ENCODE results near the gene SYT9.
"Not testable (repeated sequence)": the region's sequence is repeated elsewhere in the genome, so short reads cannot be mapped to it uniquely, and the experiment has no call there.

The SYT9 gene

DNA sequence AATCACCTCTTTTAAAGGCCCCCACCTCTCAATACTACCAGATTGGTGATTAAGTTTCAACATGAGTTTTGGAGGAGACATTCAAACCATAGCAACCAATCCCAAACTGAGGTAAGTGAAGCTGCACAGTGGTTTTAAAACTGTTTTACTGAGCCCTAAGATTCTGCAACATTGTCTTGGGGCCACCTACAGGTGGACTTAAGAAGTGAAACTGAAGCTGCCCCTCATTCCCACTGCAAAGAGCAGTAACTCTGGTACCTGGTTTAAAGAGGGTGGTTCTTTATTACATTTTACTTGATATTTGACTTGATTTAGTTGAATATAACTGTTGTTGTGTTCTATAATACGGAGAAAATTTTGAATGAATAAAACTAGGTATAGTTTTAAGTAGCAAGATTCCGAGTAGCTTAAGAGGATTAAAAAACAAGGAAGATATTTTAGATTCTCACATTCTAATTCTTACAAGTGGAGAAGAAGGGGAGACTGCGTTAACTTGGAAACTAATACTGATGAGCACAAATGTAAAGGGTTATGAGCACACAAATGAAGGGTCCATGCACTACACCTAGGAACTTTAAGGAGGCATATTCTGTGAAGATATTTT lies 26.7 kb downstream of the SYT9 start:
- DNase-seq, result peak in 1 of 5 experiments; percentile 26

DNA sequence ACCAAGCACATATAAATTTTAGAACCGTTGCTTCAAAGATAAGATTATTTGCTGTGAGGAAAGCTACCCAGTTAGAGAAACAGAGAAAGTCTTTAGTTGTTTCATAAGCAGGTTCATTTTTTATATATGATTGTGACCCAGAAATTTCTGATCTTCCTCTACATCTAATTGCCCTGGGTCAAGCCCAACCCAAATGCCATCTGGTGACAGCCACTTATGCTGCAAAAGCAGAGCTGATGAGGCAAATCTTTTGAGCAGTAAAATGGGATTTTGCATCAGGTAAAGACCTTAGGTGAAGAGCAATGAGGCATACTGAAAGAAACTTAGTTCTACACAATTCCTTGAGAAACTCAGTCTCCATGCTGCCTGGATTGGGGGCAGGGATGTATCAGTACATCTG lies 28.0 kb downstream of the SYT9 start:
- no peak for DNase-seq

DNA sequence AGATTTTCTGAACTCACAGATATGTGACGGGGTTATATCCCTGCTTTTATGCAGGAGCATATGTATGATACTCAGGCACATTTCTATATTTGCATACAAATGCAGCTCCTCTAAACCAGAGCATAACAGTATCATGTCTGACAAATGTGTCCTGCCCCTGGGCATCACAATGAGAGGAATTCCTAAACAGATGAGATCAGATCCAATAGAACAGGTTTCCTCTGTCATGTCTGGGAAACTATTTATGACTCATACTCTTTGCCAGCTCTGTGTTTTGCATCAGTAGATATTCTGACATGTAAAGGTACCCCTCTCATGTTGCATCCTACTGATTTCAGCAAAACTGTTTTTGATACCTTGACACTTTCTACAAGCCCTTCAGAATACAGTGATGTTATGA lies 29.4 kb downstream of the SYT9 start:
- no peak for DNase-seq

GRCh38 chr11:7281809-7282208 lies 30.1 kb downstream of the SYT9 start:
- no peak for DNase-seq

- DNase-seq, result no peak
Observed at GRCh38 chr11:7286178-7286577, 34.5 kb downstream of the SYT9 start.

DNA sequence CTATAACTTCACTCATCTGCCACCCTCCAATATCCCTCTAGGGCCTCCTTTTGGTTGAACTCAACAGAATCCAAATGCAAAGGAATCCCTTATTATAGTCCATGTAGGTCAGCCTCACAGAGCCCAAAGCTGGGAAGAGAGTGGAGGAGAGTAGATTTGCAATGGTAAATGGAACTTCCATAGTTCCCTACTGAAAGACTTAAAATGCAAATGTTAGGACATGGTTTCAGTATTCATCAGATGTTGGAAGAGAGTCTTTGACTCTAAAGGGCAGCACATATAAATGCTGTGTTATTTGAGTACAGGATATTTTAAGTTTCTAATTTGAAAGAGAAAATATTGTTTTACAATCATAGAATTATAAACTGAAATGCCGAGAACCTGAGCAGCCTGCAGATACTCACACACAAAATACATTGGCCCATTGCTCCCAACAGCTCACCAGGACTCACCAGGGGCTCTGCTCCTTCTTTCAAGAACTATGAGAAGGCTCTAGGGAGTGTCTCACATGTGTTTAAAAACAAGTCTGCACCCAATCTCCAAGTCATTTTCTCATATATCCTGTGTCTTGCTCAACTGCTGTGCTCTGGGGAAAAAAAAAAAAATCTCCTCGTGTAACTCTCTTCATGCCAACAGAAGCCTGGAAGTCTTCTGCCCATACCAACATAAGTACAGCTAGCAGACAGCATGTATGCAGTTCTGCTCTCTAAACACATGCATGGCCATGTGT lies 39.6 kb downstream of the SYT9 start:
- DNase-seq, result no peak

GRCh38 chr11:7292922-7293321 lies 41.2 kb downstream of the SYT9 start:
- no peak for DNase-seq

DNA sequence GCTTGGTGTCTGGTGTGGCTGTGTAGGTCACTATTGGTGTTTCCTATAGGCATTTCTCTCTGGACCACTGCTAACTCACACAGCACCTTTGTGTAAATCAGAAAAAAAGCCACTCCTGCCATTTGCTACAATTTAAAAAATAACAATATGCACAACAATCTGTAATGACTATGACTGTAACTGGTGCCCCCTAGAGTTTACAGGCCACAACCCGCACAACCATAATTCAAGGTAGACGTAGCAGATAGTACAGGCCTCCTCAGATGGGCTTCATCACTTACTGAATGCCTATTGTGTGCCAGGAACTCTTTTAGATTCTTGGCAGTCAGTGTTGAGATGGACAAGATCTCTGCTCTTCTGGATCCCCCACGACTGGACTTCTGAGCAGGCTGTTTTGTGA lies 47.7 kb downstream of the SYT9 start:
- no peak for DNase-seq

DNA sequence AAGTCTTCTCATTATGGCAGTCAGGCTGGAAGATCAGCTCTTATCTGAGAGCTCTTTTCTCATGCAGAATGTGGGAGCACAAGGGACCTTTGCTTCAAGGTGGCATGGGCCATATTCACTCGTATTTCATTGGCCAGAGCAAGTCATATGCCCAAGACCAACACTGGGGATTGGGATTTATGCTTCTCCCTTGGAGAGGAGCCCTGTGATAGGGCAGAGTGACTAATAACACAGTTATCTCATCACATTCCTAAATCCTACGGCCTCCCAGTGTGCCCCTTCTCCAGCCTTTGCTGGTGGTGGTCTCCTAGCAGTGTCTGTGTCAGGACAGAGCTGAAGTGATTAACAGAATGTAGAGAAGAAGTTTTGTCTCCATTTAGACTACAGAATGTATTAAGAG lies 48.6 kb downstream of the SYT9 start:
- DNase-seq, result no peak

DNA sequence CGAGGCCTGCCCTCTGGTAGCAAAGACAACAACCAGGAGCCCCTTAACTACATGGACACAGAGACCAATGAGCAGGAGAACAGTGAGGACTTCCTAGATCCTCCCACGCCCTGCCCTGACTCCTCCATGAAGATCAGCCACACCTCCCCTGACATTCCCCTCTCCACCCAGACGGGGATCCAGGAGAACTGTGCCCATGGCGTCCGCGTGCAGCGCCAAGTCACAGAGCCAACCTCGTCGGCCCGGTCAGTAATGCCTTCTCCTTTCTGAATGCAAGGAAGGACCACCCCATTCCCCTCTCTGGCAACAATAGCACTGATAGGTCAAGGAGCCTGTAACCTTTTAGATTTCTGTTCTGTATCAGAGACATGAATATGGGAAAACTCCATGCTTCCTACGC lies 51.4 kb downstream of the SYT9 start:
- no peak for DNase-seq

DNA sequence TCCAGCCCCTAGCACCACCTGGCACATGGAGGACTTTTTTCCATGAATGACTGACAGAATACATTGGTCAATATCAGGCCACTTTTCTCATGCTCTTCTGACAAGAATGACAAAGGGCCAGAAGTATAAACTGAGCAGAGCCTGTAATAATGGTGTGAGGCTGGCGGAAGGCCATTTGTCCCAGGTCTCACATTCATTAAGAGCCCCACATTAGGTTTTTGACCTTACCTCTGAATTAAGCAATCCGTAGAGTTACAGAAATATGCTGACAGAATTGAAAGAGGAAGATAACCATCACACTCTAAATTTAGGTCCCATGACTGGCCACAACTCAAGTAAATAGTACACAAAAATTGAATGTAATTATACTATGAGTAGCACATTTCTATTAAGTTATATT lies 55.2 kb downstream of the SYT9 start:
- DNase-seq, result no peak

DNA sequence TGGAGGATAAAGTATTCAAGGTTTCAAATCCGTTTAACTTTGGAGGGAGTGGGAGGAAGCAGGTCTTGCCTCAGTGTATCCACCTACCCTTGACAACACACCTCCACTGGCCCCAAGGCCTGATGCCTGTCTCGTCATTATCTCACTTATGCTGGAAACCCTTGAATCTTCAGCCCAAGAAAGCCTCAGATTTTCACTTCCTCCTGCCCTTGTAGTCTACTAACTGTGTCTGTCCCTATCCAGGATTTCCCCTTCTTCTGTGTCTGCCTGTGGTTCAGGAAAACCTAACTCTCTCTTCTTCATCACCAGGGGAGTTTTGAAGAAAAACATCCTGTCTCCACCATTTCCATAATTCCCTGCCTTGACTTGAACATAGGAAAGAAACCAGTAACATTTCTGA lies 56.1 kb downstream of the SYT9 start:
- no peak for DNase-seq

DNA sequence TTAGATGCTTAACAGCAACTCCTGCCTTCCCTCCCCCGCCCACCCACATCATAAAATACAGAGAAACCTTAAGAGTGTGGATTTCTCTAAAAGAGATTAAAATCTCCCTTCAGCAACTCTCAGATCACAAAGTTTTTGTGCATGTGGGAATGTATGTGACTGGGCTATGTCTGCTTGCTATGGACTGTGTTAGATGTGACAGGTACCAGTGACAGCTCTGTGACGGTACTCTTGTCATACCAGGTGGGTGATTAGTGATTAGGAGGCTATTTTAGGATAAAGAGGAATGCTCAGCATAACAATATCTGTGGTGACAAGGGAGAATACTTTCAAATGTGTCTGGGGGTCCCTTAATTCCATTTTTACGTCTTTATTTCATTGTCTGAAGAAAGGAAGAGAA lies 60.2 kb downstream of the SYT9 start:
- DNase-seq, result no peak

GRCh38 chr11:7314811-7315604 lies 63.3 kb downstream of the SYT9 start:
- no peak for DNase-seq

- no peak for DNase-seq
Observed at GRCh38 chr11:7319501-7319900, 67.8 kb downstream of the SYT9 start.

- DNase-seq, result no peak
Observed at GRCh38 chr11:7320306-7320705, 68.6 kb downstream of the SYT9 start.

GRCh38 chr11:7321473-7322450 lies 70.1 kb downstream of the SYT9 start:
- DNase-seq, result no peak

DNA sequence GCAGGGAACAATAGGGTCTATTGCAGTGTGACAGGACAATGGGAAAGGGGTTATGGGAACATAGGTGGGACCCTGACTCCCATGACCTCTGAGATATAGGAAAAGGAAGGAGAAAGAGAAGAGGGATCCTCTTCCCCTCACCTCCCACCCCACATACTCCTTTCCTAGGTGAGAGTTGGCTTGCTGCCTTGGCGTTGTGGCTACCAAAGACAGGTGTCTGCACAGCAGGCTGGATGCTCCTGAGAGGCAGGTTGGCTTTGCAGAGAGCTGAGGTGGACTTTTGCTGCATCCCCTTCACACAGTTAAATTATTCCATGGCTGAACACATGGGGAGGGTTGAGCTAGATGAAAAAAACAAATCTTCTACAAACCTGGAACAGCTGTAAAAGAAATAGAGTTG lies 80.7 kb downstream of the SYT9 start:
- DNase-seq, result no peak

- DNase-seq, result no peak
Observed at GRCh38 chr11:7332962-7333361, 81.3 kb downstream of the SYT9 start.

DNA sequence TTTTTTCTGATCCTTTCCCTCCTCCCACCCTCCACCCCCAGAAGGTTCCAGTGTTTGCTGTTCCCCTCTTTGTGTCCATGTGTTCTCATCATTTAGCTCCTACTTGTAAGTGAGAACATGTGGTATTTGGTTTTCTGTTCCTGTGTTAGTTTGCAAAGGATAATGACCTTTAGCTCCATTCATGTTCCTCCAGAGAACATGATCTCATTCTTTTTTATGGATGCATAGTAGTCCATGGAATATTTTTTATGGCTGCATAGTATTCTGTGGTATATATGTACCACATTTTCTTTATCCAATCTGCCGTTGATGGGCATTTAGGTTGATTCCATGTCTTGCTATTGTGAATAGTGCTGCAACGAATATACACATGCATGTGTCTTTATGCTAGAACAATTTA lies 83.7 kb downstream of the SYT9 start:
- DNase-seq, result not testable (repeated sequence)

- no peak for DNase-seq
Observed at GRCh38 chr11:7341551-7341950, 89.8 kb downstream of the SYT9 start.

GRCh38 chr11:7347611-7348431 lies 96.1 kb downstream of the SYT9 start:
- DNase-seq, result no peak
